Inferior parietal cortex (tissue), 1 donor: ENCODE data around the gene DIAPH2.
"Not testable (repeated sequence)": the region's sequence is repeated elsewhere in the genome, so short reads cannot be mapped to it uniquely, and the experiment has no call there.

Experiments used
- DNase-seq: peaks from one replicate; pipeline ENCODE4 v3.0.0-alpha.2; 2016; ENCODE audit errors: extremely low spot score

DIAPH2 gene

GRCh38 chrX:96715481-96715880 is 30.8 kb downstream of the DIAPH2 start:
- DNase-seq, result no peak

- no peak for DNase-seq
Measured at GRCh38 chrX:96719161-96719875, 34.7 kb downstream of the DIAPH2 start.

- no peak for DNase-seq
Measured at GRCh38 chrX:96721354-96721753, 36.7 kb downstream of the DIAPH2 start.

GRCh38 chrX:96722781-96723180 is 38.1 kb downstream of the DIAPH2 start:
- DNase-seq, result no peak

- DNase-seq, result no peak
Measured at GRCh38 chrX:96729053-96729452, 44.4 kb downstream of the DIAPH2 start.

DNA sequence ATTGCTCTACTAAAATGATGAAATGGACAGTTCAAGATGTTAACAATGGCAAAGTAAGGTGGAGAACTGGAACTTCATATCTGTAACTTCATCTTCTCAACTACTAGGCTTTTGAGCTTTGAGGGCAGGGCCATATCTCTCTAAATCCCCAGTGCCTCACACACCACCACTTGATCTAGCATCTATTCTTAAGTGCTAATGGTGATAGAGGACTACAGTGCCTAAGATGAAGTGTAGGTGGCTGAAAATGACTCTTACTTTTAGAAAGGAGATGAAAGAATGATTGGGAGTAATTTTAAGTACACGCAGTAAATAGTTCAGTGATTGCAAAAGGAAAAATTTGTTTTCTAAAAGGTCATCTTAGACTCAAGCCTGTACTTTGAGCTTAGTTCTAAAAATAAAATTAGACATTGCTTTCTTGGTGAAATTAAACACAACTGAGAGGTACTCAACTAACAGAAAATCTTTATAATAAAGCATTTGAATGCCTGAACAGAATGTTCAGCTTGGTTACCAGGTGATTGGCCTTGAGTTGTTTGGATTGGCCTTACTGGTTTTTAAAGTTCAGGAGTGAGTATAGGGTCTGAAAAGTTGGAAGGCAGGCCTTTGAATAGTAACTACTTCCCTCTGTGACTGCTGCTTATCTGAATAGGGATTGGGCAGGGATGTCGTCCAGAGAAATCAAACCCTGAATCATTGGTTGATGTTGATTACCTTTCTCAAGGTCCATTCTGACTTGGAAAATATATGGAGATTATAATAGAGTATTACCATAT is 45.4 kb downstream of the DIAPH2 start:
- DNase-seq, result no peak

- DNase-seq, result not testable (repeated sequence)
Measured at GRCh38 chrX:96731000-96731399, 46.4 kb downstream of the DIAPH2 start.

GRCh38 chrX:96743367-96744073 is 58.9 kb downstream of the DIAPH2 start:
- no peak for DNase-seq

- DNase-seq, result no peak
Measured at GRCh38 chrX:96752781-96753180, 68.1 kb downstream of the DIAPH2 start.

DNA sequence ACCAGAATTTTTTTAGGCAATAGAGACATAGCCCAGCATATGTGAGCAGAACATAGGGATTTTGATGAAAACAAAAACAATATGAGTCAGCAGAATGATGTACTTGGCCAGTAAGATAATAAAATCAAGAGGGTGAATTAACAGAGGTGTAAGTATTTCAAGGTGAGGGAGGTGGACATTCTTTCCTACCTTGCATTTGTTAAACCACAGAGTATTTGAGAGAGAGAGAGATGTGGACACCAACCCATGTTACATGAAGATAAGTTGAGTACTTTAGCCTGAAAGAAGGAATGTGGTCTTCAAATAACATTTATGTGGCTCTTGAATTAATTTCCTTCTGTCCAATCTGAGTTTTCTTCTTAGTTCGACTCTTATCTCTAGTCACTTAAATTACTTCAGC is 68.6 kb downstream of the DIAPH2 start:
- DNase-seq, result no peak

DNA sequence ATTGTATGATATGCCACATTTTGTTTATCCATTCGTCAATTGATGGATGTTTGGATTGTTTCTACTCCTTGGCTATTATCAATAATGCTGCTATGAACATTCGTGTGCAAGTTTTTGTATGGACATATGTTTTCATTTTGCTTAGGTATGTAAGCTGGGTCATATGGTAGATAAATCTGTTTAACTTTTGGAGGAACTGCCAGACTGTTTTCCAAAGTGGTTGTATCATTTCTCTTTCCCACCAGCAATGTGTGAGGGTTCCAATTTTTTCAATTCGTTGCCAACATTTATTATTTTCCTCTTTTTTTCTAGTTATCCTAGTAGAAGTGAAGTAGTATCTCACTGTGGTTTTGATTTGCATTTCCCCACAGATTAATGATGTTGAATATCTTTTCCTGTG is 71.8 kb downstream of the DIAPH2 start:
- DNase-seq, result no peak

- DNase-seq, result no peak
Measured at GRCh38 chrX:96761566-96761965, 76.9 kb downstream of the DIAPH2 start.

GRCh38 chrX:96763608-96764007 is 79.0 kb downstream of the DIAPH2 start:
- DNase-seq, result no peak

- DNase-seq, result no peak
Measured at GRCh38 chrX:96764864-96765263, 80.2 kb downstream of the DIAPH2 start.

GRCh38 chrX:96770315-96770714 is 85.7 kb downstream of the DIAPH2 start:
- DNase-seq, result peak; percentile 25

GRCh38 chrX:96771486-96771885 is 86.8 kb downstream of the DIAPH2 start:
- no peak for DNase-seq

GRCh38 chrX:96774116-96774515 is 89.5 kb downstream of the DIAPH2 start:
- no peak for DNase-seq

- no peak for DNase-seq
Measured at GRCh38 chrX:96776966-96777365, 92.3 kb downstream of the DIAPH2 start.

DNA sequence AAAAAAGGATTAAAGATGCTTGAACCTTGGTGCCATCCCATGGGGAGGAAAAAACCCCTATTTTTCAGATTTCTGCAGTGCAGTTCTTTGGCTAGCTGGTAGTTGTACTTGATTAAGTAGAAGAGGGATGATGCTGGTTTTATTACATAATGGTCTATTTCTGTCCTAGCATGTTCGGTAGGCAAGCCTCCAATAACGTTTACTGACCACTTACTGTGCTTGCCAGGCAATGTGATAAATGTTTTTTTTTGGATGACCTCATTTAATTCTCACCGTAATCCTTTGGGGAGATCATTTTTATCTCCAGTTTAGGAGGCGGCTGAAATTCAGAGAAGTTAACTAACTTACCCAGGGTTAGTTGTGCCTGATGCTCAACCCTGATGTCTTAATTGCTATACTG is 106.9 kb downstream of the DIAPH2 start:
- no peak for DNase-seq

GRCh38 chrX:96792047-96792446 is 107.4 kb downstream of the DIAPH2 start:
- no peak for DNase-seq

DNA sequence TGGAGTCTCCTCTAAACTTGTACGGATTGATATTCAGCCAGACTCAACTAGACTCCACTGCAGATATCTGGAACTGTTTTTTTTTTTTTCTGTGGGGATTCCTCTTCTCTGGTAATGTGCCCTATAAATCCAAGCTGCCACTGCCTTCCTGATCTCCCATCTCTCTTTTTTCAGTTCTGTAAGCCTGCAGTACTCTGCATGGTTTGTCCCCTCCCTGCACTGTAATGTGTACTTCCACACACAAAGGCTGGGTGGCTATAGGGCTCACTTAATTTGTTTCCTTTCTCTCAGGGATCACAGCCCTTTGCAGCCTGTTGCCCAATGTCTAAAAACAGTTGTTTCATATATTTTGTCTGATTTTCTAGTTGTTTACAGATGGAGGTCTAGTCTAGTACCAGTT is 114.3 kb downstream of the DIAPH2 start:
- DNase-seq, result no peak

DNA sequence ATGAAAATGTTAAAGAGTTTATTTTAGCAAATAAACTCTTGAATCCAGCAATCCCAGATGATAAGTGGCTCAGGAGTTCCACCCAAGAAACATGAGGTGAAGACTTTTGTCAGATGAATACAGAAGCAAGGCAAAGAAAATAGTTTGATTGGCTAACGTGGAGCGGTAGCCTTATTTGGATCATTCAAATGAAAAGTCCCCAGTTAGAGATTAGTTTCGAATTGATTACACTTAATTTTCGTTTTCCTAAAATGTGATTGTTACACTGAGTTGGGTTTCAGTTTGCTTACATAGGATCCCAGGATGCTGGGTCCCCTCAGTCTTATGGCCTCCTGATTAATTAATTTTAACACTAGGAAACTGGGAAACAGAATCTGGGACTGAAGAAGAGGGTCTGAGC is 122.7 kb downstream of the DIAPH2 start:
- DNase-seq, result no peak

- DNase-seq, result no peak
Measured at GRCh38 chrX:96820935-96821334, 136.3 kb downstream of the DIAPH2 start.
